ENCODE results near the gene UNKL. TPM values are rescaled to one million over a fixed set of nuclear protein-coding genes. Genes with fewer than 3 reads are reported as not detected.

The UNKL gene
- total RNA-seq, 1 experiment from 2014 or later: 4.8 TPM

DNA sequence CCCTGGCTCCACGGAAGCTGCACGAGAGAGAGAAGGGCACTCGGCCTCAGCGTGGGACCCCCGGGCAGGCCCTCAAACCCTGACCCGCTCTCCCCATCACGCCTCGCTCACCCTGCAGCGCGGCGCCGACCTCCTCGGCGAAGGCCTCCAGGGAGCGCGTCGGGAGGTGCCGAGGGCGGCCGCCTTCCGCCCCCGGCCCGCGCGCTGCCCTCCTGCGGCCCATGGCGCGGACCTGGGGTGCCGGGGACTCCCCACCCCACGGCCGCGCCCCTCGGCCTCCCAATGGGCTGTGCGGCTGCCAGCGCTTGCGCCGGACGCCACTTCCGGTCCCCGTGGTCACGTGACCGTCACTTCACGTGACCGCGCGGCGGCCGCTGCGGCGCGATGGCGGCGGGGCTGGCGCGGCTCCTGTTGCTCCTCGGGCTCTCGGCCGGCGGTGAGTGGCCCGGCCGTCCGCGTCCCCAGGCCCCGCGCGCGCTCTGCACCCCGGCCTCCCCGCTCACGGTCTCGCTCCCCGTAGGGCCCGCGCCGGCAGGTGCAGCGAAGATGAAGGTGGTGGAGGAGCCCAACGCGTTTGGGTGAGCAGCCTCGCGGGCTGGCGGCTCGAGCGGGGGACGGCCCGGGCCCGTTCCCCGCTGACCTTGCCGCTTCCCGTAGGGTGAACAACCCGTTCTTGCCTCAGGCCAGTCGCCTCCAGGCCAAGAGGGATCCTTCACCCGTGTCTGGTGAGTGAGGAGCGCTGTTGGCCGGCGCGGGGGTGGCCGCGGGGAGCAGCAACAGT lies 62.7 kb downstream of the UNKL start, which contains the start of the genes GNPTG and TSR3:
GNPTG (plus strand) TSS at position 350 of the 781 bp plus-strand sequence; CDS start at position 385, 35 bp downstream.
TSR3 (minus strand) TSS at position 297 of the 781 bp plus-strand sequence; CDS start at position 223, 74 bp downstream.
- peak; percentile 86 for DNase-seq (ENCODE audit: low read depth)

DNA sequence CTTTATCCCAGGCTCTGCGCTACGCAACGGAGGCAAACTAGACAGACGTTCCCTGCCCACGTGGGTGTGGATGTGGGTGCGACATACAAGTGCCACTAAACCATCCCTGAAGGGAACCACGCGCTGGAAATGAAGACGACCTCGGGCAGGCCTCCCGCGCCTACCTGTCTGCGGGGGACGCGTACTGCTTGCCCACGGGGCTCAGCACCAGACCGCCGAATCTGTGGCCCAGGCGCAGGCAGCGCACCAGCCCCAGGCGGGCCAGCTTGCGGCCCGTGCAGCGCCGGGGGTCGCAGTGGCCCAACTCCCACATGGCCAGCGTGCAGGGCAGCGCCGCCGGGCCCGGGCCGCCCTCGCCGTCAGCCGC lies 63.3 kb downstream of the UNKL start:
- no peak for DNase-seq (ENCODE audit: low read depth)

DNA sequence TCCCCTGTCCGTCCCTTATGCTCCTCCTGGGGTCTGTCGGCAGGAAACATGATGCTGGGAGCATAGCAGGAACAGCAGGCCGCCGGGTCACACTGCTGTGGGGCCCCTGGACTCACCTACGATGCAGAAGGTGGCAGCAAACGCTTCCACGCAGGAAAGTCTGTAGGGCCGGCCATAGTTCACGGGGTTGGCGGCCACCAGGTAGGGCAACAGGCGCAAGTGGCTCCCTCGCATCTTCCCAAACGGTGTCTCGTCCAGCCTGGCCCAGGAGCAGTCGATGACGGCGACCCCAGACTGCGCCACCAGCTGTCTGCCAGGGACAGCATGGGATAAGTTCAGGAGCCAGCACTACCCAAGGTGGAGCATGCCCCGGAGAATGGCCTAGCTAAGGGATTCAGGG lies 63.8 kb downstream of the UNKL start:
- no peak for DNase-seq (ENCODE audit: low read depth)

DNA sequence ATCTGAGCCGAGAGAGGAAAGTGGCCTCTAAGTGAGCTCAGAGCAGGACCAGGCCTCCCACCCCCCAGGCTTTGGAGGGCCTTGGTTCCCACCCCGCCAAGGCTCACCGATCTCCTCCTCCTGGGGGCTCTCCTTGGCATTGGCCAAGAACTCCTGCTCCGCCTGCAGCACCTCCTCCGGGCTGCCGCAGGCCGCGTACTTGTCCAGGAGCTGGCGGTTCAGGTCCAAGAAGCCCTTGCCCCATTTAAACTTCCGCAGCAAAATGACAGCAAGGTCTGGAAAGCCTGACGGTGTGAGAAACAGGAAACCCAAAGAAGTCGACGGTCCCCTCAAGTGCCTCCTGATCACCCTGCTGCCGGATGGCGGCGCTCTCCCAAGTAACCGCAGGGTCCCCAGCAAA lies 64.6 kb downstream of the UNKL start:
- DNase-seq (ENCODE audit: low read depth): no peak

DNA sequence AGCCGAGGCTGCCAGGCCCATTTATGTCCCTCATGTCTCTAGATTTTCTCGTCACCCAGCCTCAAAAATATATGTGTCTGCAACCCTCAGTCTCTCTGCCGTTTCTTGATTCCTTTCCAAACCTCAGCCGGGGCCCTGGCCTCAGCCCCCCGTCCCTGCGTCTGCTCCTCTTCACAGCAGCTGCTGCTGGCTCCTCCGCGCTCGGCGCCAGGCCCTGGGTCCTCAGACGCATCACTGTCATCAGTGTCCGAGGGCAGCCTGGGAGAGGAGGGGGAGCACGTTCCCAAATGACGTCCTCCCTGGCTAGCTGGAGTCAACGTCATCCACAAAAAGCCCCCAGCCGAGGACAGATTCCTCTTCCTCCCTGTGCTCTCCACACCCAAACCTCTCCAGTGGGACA lies 65.2 kb downstream of the UNKL start:
- no peak for DNase-seq (ENCODE audit: low read depth)

DNA sequence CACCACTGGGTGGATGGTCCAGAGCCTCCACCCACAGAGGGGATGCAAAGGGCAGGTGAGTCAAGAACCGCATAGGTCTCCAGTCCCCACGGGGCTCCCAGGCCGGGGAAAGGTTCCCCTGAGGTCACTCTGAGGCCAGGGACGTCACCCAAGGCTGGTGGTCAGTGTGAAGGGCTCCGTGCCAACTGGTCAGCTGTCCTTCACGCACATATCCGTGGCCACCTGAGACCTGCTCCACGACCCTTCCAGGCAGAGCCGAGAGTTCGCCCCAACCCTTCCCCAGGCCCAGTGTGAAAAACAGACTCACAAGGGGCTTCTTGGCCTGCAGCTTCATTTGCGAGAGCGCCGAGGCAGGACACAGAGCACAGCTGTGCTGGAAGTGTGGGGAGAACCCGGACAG lies 65.6 kb downstream of the UNKL start:
- no peak for DNase-seq (ENCODE audit: low read depth)

DNA sequence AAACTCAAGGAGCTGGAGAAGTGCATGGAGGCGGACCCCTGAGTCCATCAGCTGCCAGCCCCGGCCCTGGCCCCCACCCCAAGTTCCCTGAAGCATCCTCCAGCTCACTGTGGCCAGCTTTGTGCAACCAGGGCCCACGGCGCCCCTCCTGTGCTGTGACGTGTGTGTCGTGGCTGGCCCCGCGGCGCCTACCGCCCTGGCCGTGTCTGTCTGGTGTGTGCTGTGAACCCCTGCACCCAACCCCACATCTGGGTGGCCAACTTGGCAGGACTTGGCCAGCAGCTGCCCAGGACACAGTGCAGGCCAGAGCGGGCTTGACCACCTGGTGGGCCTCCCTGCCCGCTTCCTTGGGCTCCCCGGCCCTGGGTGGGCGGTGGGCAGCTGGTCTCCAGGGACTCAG lies 66.1 kb downstream of the UNKL start:
- DNase-seq (ENCODE audit: low read depth): no peak

DNA sequence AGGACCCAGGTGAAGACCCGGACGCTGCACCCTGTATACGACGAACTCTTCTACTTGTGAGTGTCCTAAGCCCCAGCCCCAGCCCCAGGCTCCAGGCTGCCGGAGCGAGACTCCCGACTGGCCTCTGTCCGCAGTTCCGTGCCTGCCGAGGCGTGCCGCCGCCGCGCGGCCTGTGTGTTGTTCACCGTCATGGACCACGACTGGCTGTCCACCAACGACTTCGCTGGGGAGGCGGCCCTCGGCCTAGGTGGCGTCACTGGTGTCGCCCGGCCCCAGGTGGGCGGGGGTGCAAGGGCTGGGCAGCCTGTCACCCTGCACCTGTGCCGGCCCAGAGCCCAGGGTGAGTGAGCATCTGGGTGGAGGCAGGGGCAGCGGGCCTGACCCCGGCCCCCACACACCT lies 66.5 kb downstream of the UNKL start:
- no peak for DNase-seq (ENCODE audit: low read depth)

DNA sequence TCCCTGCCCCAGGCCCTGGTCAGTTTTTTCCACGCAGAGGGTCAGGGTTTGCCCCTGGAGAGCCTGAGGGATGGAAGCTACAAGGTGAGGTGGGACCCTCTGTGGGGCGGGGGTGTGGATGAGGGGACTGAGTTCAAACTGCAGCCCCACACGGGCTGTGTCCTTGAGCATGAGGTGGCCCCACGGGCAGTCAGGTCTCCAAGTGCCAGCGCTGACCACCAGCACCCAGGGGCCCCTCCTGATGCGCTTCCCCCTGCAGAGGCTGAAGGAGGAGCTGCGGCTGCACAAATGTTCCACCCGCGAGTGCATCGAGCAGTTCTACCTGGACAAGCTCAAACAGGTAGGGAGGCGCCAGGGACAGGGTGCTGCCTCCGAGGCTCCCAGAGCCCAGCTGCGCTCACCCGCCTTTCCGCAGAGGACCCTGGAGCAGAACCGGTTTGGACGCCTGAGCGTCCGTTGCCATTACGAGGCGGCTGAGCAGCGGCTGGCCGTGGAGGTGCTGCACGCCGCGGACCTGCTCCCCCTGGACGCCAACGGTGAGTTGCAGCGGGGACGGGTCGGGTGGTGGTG lies 67.1 kb downstream of the UNKL start:
- DNase-seq (ENCODE audit: low read depth): no peak

DNA sequence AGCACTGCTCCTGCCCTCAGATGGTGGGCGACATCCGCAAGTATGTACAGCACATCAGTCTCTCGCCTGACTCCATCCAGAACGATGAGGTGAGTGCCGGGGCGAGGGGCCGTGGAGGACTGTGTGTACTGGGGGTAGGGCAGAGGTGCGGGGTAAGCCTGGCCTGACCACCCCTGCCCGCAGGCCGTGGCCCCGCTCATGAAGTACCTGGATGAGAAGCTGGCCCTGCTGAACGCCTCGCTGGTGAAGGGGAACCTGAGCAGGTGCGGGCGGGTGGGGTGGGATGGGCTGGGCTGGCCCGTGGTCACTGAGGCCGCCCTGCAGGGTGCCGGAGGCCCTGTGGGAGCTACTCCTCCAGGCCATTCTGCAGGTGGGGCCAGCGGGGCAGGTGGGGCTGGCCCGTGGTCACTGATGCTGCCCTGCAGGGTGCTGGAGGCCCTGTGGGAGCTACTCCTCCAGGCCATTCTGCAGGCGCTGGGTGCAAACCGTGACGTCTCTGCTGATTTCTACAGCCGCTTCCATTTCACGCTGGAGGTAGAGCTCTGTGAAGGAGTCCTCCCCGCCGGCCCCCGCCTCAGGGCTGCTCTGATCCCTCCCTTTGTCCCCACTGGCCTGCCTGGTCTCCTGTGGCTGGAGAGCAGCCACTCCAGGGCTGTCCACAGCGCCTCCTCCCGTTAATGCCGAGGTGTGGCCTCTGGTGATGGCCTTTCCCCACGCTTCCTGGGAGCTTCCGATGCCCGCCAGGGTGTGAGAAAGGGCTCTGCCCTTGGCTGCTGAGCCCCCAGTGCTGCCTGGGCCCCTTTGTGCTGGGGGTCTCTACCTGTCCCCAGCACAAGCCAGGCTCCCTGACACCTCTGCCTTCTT lies 67.8 kb downstream of the UNKL start:
- peak; percentile 21 for DNase-seq (ENCODE audit: low read depth)

DNA sequence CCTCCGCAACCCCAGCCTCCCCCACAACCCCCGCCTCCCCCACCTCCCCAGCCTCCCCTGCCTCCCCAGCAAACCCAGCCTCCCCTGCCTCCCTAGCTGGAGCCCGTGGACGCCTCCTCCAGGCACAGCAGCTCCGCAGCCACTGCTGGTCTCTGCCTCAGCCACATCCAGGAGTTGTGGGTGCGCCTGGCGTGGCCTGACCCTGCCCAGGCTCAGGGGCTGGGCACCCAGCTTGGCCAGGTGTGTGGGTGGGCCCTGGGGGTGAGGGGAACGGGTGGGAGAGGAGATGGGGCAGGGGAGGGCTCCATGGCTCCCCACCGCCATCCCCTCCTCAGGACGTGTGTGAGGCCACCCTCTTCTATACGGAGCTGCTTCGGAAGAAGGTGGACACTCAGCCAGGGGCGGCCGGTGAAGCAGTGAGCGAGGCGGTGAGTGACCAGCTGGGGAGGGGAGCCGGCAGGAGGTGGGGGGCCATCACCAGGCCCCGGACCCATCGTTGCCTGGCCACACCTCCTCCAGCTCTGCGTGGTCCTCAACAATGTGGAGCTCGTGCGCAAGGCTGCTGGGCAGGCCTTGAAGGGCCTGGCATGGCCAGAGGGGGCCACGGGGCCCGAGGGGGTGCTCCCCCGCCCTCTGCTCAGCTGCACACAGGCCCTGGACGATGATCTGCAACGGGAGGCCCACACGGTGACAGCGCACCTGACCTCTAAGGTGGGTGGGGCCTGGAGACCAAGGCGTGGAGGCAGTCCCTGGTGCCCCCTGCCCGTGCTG lies 68.7 kb downstream of the UNKL start:
- DNase-seq (ENCODE audit: low read depth): no peak

DNA sequence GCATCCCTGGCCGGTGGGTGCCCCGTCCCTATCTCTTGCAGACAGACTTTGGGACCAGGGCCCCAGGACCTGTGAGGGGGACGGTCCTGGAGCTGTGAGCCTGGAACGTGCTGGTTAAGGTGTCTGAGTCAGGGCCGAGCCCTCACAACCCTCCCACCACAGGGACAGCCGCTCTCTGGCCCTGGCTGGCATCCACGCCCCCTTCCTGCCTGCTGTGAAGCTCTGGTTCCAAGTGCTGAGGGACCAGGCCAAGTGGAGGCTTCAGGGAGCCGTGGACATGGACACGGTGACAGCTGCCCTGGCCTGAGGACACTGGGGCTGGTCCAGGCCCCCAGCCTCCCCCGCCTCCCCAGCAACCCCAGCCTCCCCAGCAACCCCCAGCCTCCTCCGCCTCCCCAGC lies 69.4 kb downstream of the UNKL start:
- DNase-seq (ENCODE audit: low read depth): peak; percentile 13

DNA sequence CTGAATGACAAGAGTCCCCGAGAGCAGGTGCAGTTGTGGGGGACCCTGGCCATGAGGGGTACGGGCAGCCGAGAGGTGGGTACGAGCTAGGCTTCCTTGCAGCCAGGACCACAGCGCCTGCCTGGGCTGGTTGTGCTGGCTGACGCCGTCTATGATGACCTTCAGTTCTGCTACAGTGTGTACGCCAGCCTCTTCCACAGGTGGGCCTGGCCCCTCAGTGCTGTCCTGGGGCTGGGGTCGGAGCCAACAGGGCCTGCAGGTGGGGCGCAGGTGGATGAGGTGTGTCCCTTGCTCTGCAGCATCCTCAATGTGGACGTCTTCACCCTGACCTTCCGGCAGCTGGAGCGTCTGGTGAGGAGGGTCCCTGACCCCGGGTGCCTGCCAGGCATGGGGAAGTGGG lies 70.0 kb downstream of the UNKL start:
- no peak for DNase-seq (ENCODE audit: low read depth)

DNA sequence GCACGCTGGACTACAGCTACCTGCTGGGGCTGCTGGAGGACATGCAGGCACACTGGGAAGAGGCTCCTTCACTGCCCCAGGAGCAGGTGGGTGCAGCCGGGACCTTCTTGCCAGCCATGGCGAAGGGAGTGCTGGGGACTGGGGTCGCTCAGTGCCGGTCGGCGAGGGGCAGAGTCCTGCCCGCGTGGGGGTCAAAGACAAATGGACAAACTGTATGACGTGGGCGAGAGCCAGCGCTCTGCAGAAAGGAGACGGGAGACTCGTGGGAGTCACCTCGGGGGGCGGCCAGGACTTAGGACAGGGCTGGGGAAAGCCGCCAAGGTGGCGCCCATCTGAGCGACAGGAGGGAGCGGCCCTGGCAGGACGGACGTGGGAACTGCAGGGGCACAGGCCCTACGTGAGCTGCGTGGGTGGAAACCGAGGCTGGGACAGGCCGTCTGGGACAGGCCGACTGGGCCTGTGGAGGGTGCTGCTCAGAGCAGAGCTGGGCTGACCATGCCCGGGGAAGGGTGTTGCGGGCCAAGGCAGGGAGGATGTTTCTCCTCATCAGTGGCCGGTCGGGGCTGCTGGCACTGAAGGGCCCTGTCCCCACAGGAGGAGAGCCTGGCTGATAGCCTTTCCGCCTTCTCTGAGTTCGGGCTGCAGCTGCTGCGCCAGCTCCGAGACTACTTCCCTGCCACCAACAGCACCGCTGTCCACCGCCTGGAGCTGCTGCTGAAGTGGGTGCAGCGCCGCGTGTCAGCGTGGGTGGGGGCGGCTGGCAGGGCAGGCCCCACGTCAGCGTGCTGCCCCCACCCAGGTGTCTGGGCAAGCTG lies 70.9 kb downstream of the UNKL start:
- DNase-seq (ENCODE audit: low read depth): no peak

DNA sequence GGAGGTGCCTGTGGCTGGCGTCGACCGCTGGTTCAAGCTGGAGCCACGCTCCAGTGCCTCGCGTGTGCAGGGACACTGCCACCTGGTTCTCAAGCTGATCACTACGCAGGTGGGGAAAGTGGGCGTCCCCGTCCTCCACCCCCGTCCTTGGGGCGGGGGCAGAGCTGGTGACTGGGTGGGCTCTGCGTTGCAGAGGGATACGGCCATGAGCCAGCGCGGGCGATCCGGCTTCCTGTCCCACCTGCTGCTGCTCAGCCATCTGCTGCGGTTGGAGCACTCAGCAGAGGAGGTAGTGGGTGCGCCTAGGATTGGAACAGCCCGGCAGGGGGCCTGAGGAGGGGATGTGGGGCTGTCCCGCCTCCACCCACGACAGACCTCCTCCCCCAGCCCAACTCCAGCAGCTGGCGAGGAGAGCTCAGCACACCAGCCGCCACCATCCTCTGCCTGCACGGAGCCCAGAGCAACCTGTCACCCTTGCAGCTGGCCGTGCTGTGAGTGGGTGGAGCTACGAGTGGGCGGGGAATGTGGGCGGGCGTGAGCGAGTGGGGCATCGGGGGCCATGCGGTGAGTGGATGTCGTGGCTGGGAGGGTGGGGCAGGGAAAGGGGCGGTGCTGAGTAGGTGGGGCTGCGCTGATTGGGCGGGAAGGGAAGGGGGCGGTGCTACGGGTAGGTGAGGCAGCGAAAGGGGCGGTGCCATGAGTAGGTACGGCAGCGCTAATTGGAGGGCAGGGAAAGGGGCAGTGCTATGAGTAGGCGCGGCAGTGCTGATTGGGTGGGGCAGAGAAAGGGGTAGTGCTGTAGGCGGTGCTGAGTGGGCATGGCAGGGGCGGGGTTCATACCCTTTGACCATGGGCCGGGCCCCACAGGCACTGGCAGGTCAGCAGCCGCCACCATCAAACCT lies 71.7 kb downstream of the UNKL start:
- peak; percentile 90 for DNase-seq (ENCODE audit: low read depth)

DNA sequence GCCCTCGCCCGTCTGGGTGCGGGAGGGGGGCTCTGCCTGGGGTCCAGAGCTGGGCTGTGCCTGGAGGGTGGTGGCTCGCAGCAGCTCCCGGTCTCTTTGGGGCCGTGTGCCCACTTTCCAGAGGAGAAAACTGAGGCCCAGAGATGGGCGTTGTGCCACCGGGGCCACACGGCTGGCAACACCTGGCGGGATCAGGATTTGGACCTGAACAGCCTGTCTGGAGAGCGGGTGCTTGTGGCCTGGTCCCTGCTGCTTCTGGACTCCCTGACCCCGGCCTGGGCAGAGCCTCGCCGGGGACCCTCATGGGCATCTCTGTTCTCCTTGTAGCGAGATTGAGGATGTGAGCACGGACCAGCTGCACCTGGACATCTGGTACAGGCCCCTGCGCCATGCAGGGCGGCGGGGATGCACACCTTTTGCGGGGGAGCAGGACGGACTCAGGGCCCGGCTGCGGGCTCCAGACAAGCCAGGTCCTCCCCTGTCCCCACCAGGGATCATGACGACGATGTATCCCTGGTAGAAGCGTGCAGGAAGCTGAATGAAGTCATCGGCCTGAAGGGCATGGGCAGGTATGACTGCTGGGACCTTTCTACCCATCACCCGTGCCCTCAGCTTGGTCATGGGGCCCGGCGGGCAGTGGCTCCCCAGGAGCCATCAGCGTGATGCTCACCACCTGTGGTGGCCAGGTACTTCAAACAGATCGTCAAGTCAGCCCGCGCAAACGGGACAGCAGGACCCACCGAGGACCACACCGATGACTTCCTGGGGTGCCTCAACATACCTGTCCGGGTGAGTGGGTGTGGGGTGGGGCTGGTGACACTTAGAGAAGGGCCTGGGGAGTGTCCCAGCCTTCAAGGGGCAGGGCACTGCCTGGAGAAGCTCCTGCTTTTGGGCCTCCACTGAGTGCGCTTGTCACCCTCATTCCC lies 72.7 kb downstream of the UNKL start:
- no peak for DNase-seq (ENCODE audit: low read depth)

DNA sequence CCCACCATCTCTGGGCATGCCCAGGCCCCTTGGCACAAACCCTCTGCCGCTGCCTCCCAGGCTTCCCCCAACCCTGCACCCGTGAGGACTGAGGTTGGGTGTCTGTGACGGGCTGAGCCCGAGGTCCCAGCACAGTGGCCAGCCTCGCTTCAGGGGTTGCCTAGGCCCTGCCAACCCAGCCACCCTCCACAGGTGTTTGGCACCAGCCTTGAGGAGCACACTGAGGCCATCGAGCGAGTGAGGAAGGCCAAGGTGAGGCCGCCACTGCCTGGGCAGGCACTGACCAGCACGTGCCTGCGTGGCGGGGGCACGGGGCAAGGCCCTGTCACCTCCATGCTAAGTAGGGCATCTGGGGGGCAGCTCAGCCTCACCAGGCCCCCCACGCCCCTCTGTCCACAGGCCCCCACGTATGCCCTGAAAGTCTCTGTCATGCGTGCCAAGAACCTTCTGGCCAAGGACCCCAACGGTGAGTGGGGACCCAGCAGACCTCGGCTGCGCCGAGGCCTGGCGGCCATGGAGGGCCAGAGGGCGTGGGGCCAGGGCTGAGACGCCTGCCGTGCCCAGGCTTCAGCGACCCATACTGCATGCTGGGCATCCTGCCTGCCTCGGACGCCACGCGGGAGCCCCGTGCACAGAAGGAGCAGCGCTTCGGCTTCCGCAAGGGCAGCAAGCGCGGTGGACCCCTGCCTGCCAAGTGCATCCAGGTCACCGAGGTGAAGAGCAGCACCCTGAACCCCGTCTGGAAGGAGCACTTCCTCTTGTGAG lies 73.6 kb downstream of the UNKL start:
- DNase-seq (ENCODE audit: low read depth): no peak
